Right lobe of liver (tissue), 6 donors: ENCODE results near the gene DEF6. TPM values are rescaled to one million over a fixed set of nuclear protein-coding genes. Genes with fewer than 3 reads are reported as not detected.

Experiments used
- ATAC-seq, 4 donors: fragments of 200-7000 bp; cut with Tn5 transposase; one replicate each; pipeline ENCODE4 v1.9.1; 2020; ENCODE audit warnings: mild to moderate bottlenecking in 4 of 4, moderate library complexity in 4 of 4
- DNase-seq, 3 donors: peaks; one replicate each; pipeline ENCODE4 v3.0.0-alpha.2; 2020
- H3K27ac ChIP-seq, 3 donors: fragments of 200-600 bp; one replicate each; pipeline ENCODE4 v1.8.0; 2022
- H3K27me3 ChIP-seq, 2 donors: fragments of 200-600 bp; one replicate each; pipeline ENCODE4 v1.8.0; 2022
- H3K36me3 ChIP-seq, 4 donors: fragments of 200-600 bp; sonication (generic) in 1 of 4; one replicate each; pipeline versions ENCODE4 v1.5.1 to v1.8.0; 2017 to 2022; ENCODE audit warnings: control low read depth in 1 of 4
- H3K4me1 ChIP-seq, 4 donors: fragments of 200-600 bp; sonication (generic) in 1 of 4; one replicate each; pipeline versions ENCODE4 v1.5.1 to v1.8.0; 2017 to 2022; ENCODE audit warnings: control low read depth in 1 of 4
- H3K4me3 ChIP-seq, 3 donors: fragments of 200-600 bp; one replicate each; pipeline ENCODE4 v1.8.0; 2022
- H3K9me3 ChIP-seq, 4 donors: fragments of 200-600 bp; sonication (generic) in 1 of 4; one replicate each; pipeline versions ENCODE4 v1.5.1 to v1.8.0; 2017 to 2022; ENCODE audit warnings: control low read depth in 1 of 4
- CTCF ChIP-seq, 4 donors: fragments of 200-600 bp in 3 of 4; fragments of 450-650 bp in 1 of 4; IDR thresholded peaks; one replicate each; pipeline versions ENCODE4 v1.5.1 to v1.8.0; 2016 to 2022; ENCODE audit warnings: antibody characterized with exemption in 4 of 4, mild to moderate bottlenecking in 2 of 4
- POLR2A ChIP-seq: fragments of 450-650 bp; IDR thresholded peaks from one replicate; pipeline ENCODE4 v1.6.1; 2017; ENCODE audit warnings: antibody characterized with exemption, mild to moderate bottlenecking
- WGBS: methylation state at CpG from one replicate; pipeline ENCODE4 v1.1.6; 2018; ENCODE audit warnings: low coverage, low lambda C conversion rate; ENCODE audit not compliant: insufficient coverage; ENCODE audit errors: missing lambda C conversion rate; 5-methylcytosine and 5-hydroxymethylcytosine counted together
- intact Hi-C, 2 donors: fragments of 100-400 bp; cut with DNase I; formaldehyde crosslinking; loops; one replicate each; pipeline versions ENCODE4 v1.11.2 to v1.14.1; 2022
- total RNA-seq, 6 experiments: library from RNA; depleted of rRNA in 2 of 6; stranded (reverse); fragments of >200 nt in 2 of 6; fragmentation: NEBNext Ultra II Directional in 3 of 6; extraction: Animal tissue kit (Norgen Biotek cat#: 25700) in 3 of 6; gene quantifications; one replicate each; pipeline versions ENCODE4 v1.1.0 to v1.2.4, GENCODE V29; 2016 to 2023
- donor health status: DM: no; HTN: yes; CAD: no.
- donor health status: DM: no; HTN: no; CAD: no.
- donor health status: DM: no; HTN: no; CAD: no.
- donor health status: DM: no; HTN: yes; CAD: no.
- donor health status: DM: no; HTN: yes; CAD: no.

The DEF6 gene
- total RNA-seq, 6 experiments from 2014 or later = 1.1 to 3.6 (median 1.5) TPM

- Histone ChIP-seq H3K9me3 (no peaks in the 10 kb centered on the region), H3K27me3 (no peaks in the 10 kb centered on the region), H3K4me1 (peaks cover 0 to 10% (median 0%) of the 10 kb centered on the region in 4 donors), H3K4me3 (peak overlapping the region; percentile 75 to 94 (median 84)), H3K36me3 (no peaks in the 10 kb centered on the region), H3K27ac (peak overlapping the region; percentile 97 to 99 (median 98))
- TF ChIP-seq POLR2A = no peak
- no peak for TF ChIP-seq CTCF (IDR thresholded peaks at IDR 0.05)
- DNase-seq (peak; percentile 82 to 88 (median 86)), ATAC-seq (peak; percentile 55 to 73 (median 68))
- 7% methylated on average over 16 of the region's 23 CpGs for WGBS
- intact Hi-C loops = no loop called here
Observed at GRCh38 chr6:35259948-35260590, 37.5 kb upstream of the DEF6 start.

- peak overlapping the region; percentile 97 to 99 (median 98) for H3K27ac ChIP-seq
- H3K27me3 ChIP-seq = no peaks in the 10 kb centered on the region
- no peaks in the 10 kb centered on the region for H3K9me3 ChIP-seq
- WGBS = 68% methylated on average over 5 of the region's 6 CpGs
- ATAC-seq = no peak
- H3K36me3 ChIP-seq = no peaks in the 10 kb centered on the region
- TF ChIP-seq POLR2A (no peak), CTCF (IDR thresholded peaks at IDR 0.05) (no peak)
- peak overlapping the region in 2 of 3 donors; percentile 75 to 94 for H3K4me3 ChIP-seq
- DNase-seq = no peak
- H3K4me1 ChIP-seq = peaks cover 0 to 10% (median 0%) of the 10 kb centered on the region in 4 donors
- intact Hi-C loops = no loop called here
Observed at GRCh38 chr6:35260591-35261570, 36.7 kb upstream of the DEF6 start.

GRCh38 chr6:35262596-35262995 is 35.0 kb upstream of the DEF6 start:
- DNase-seq (no peak), ATAC-seq (no peak)
- no peaks in the 10 kb centered on the region for H3K36me3 ChIP-seq
- H3K9me3 ChIP-seq = no peaks in the 10 kb centered on the region
- no peak for TF ChIP-seq POLR2A
- no peak for TF ChIP-seq CTCF (IDR thresholded peaks at IDR 0.05)
- 78% methylated on average over 2 of the region's 2 CpGs for WGBS
- H3K4me3 ChIP-seq = no peak overlapping the region
- H3K27me3 ChIP-seq = no peaks in the 10 kb centered on the region
- H3K27ac ChIP-seq = no peak overlapping the region
- H3K4me1 ChIP-seq = peaks cover 0 to 10% (median 0%) of the 10 kb centered on the region in 4 donors
- intact Hi-C loops = no loop called here

- no peaks in the 10 kb centered on the region for H3K9me3 ChIP-seq
- no peak for TF ChIP-seq POLR2A
- TF ChIP-seq CTCF (IDR thresholded peaks at IDR 0.05) = no peak
- H3K27me3 ChIP-seq = no peaks in the 10 kb centered on the region
- H3K27ac ChIP-seq = no peak overlapping the region
- ATAC-seq = no peak
- intact Hi-C loops = no loop called here
- H3K4me1 ChIP-seq = peaks cover 0 to 6% (median 0%) of the 10 kb centered on the region in 4 donors
- no peaks in the 10 kb centered on the region for H3K36me3 ChIP-seq
- DNase-seq = no peak
- H3K4me3 ChIP-seq = no peak overlapping the region
Observed at GRCh38 chr6:35264550-35265274, 32.9 kb upstream of the DEF6 start.
